Measurements from ENCODE around the gene RAB3D. TPM values are rescaled to one million over a fixed set of nuclear protein-coding genes. Genes with fewer than 3 reads are reported as not detected.

The RAB3D gene
- total and polyA plus RNA-seq, 4 donors: 1.1 to 10.2 (median 5.5) TPM

GRCh38 chr19:11274533-11275086 lies 64.8 kb downstream of the RAB3D start:
- H3K4me1 ChIP-seq (ENCODE audit: control insufficient read depth in 4 of 4, insufficient read depth in 4 of 4, low read length in 3 of 4): no peaks in the 10 kb centered on the region
- WGBS: 72% methylated on average over 4 of the region's 4 CpGs
- no peak for TF ChIP-seq EGR1 (IDR thresholded peaks at IDR 0.05; ENCODE audit: low read depth in 2 of 2)
- TF ChIP-seq HNF4A (conservative IDR thresholded peaks at IDR 0.05): peak in 1 of 2 donors; percentile 9
- TF ChIP-seq GABPA (IDR thresholded peaks at IDR 0.05 in 1 of 2, conservative IDR thresholded peaks at IDR 0.05 in 1 of 2): no peak
- TF ChIP-seq MAX (IDR thresholded peaks at IDR 0.05): no peak
- no peak for TF ChIP-seq ZBTB33 (IDR thresholded peaks at IDR 0.05)
- no peak for TF ChIP-seq YY1 (IDR thresholded peaks at IDR 0.05)
- no peak for TF ChIP-seq ATF3 (IDR thresholded peaks at IDR 0.05)
- TF ChIP-seq RAD21 (IDR thresholded peaks at IDR 0.05): no peak
- no peak for DNase-seq (ENCODE audit: low spot score)
- H3K27ac ChIP-seq (ENCODE audit: low read depth in 1 of 2, low read length in 2 of 2): no peak overlapping the region
- H3K9ac ChIP-seq (ENCODE audit: low read depth in 1 of 2, low read length in 2 of 2): no peak overlapping the region
- H3K36me3 ChIP-seq (ENCODE audit: control insufficient read depth in 4 of 4, insufficient read depth in 3 of 4, low read depth in 1 of 4, low read length in 3 of 4): no peaks in the 10 kb centered on the region
- no peak overlapping the region for H3K4me3 ChIP-seq (ENCODE audit: low read depth in 1 of 3, low read length in 3 of 3)
- no peaks in the 10 kb centered on the region for H3K9me3 ChIP-seq (ENCODE audit: control insufficient read depth in 4 of 4, low read length in 3 of 4)
- no peaks in the 10 kb centered on the region for H3K27me3 ChIP-seq (ENCODE audit: control insufficient read depth in 4 of 4, insufficient read depth in 4 of 4, low read length in 3 of 4)

GRCh38 chr19:11273989-11274388 lies 65.5 kb downstream of the RAB3D start:
- no peak for TF ChIP-seq TAF1 (conservative IDR thresholded peaks at IDR 0.05)
- no peak for TF ChIP-seq YY1 (IDR thresholded peaks at IDR 0.05)
- no peak for TF ChIP-seq ZBTB33 (IDR thresholded peaks at IDR 0.05)
- TF ChIP-seq REST (IDR thresholded peaks at IDR 0.05): no peak
- no peak for TF ChIP-seq FOXA1 (IDR thresholded peaks at IDR 0.05)
- TF ChIP-seq CTCF (IDR thresholded peaks at IDR 0.05; ENCODE audit: low read depth, low read length, missing input control): no peak
- no peak for TF ChIP-seq EGR1 (IDR thresholded peaks at IDR 0.05; ENCODE audit: low read depth in 2 of 2)
- TF ChIP-seq GABPA (IDR thresholded peaks at IDR 0.05 in 1 of 2, conservative IDR thresholded peaks at IDR 0.05 in 1 of 2): no peak
- no peak for TF ChIP-seq NR2F2 (IDR thresholded peaks at IDR 0.05)
- no peak for TF ChIP-seq ATF3 (IDR thresholded peaks at IDR 0.05)
- no peak for TF ChIP-seq JUND (IDR thresholded peaks at IDR 0.05)
- no peak for DNase-seq (ENCODE audit: low spot score)
- no peak overlapping the region for H3K4me3 ChIP-seq (ENCODE audit: low read depth in 1 of 3, low read length in 3 of 3)
- no peaks in the 10 kb centered on the region for H3K9me3 ChIP-seq (ENCODE audit: control insufficient read depth in 4 of 4, low read length in 3 of 4)
- H3K4me1 ChIP-seq (ENCODE audit: control insufficient read depth in 4 of 4, insufficient read depth in 4 of 4, low read length in 3 of 4): no peaks in the 10 kb centered on the region
- H3K9ac ChIP-seq (ENCODE audit: low read depth in 1 of 2, low read length in 2 of 2): no peak overlapping the region
- no peak overlapping the region for H3K27ac ChIP-seq (ENCODE audit: low read depth in 1 of 2, low read length in 2 of 2)
- no peaks in the 10 kb centered on the region for H3K27me3 ChIP-seq (ENCODE audit: control insufficient read depth in 4 of 4, insufficient read depth in 4 of 4, low read length in 3 of 4)
- no peaks in the 10 kb centered on the region for H3K36me3 ChIP-seq (ENCODE audit: control insufficient read depth in 4 of 4, insufficient read depth in 3 of 4, low read depth in 1 of 4, low read length in 3 of 4)
- WGBS: 75% methylated on average over 5 of the region's 5 CpGs

Measured in liver (tissue), 9 donors.